Thyroid gland (tissue), 4 donors: ENCODE measurements around the gene TMEM127.

Source experiments
- CTCF ChIP-seq, 6 experiments: fragments of 200-600 bp in 3 of 6; fragments of 450-650 bp in 3 of 6; sonication (generic) in 3 of 6; IDR thresholded peaks; one replicate each; pipeline ENCODE4 v1.5.1; 2016 to 2019; ENCODE audit warnings: antibody characterized with exemption in 6 of 6, mild to moderate bottlenecking in 2 of 6, inconsistent platforms in 1 of 6, moderate library complexity in 1 of 6
- POLR2A ChIP-seq, 2 donors: fragments of 450-650 bp; IDR thresholded peaks; one replicate each; pipeline ENCODE4 v1.6.1; 2017; ENCODE audit warnings: antibody characterized with exemption in 2 of 2, mild to moderate bottlenecking in 2 of 2, moderate library complexity in 1 of 2

- TF ChIP-seq CTCF (IDR thresholded peaks at IDR 0.05) (no peak), POLR2A (IDR thresholded peaks at IDR 0.05) (no peak)
Observed at GRCh38 chr2:96274355-96275056, 8.7 kb upstream of the TMEM127 start.
